Neural cell (in vitro differentiated cells): Measurements from ENCODE around the gene CLTRN. TPM values are rescaled to one million over a fixed set of nuclear protein-coding genes. Genes with fewer than 3 reads are reported as not detected.
A peak's percentile ranks its signal among the peaks of the same experiment; 100 is the strongest.

ENCODE experiments used
- H2AFZ ChIP-seq: fragments of 200-600, 300-800 bp; sonication (generic), shearing (Covaris generic); 2 replicates; pipeline ENCODE4 v1.6.0; 2014; ENCODE audit warnings: low read depth, mild to moderate bottlenecking, antibody characterized with exemption, low read length, moderate library complexity
- H3F3A ChIP-seq: fragments of 200-600 bp; shearing (Covaris generic); 2 replicates; pipeline ENCODE4 v1.6.1; 2016; ENCODE audit warnings: mild to moderate bottlenecking, moderate library complexity, mixed read lengths, antibody characterized with exemption, low read length; ENCODE audit not compliant: insufficient read depth, poor library complexity, severe bottlenecking
- H3K27ac ChIP-seq: fragments of 200-600, 300-800 bp; sonication (generic), shearing (Covaris generic); 2 replicates; pipeline ENCODE4 v1.5.1; 2014; ENCODE audit warnings: mild to moderate bottlenecking, low read length, moderate library complexity
- H3K27me3 ChIP-seq: fragments of 300-800, 200-600 bp; sonication (generic), shearing (Covaris generic); 2 replicates; pipeline ENCODE4 v1.6.0; 2014; ENCODE audit warnings: mild to moderate bottlenecking, low read depth, low read length, moderate library complexity; ENCODE audit not compliant: insufficient read depth
- H3K36me3 ChIP-seq: fragments of 300-800, 200-600 bp; sonication (generic), shearing (Covaris generic); 2 replicates; pipeline ENCODE4 v1.5.1; 2014; ENCODE audit warnings: mild to moderate bottlenecking, antibody characterized with exemption, low read length, moderate library complexity; ENCODE audit not compliant: insufficient read depth
- H3K4me2 ChIP-seq: fragments of 300-800, 200-600 bp; sonication (generic), shearing (Covaris generic); 2 replicates; pipeline ENCODE4 v1.6.0; 2014; ENCODE audit warnings: mild to moderate bottlenecking, low read length
- H3K4me3 ChIP-seq: fragments of 300-800, 200-600 bp; sonication (generic), shearing (Covaris generic); 2 replicates; pipeline ENCODE4 v1.5.1; 2014; ENCODE audit warnings: mild to moderate bottlenecking, low read length, moderate library complexity
- H3K79me2 ChIP-seq: fragments of 200-600 bp; shearing (Covaris generic); replicated peaks from 2 replicates; pipeline ENCODE4 v1.6.0; 2014; ENCODE audit warnings: mild to moderate bottlenecking, low read length, moderate library complexity; ENCODE audit not compliant: insufficient read depth
- H3K9ac ChIP-seq: fragments of 300-800, 200-600 bp; sonication (generic), shearing (Covaris generic); 2 replicates; pipeline ENCODE4 v1.6.1; 2016; ENCODE audit warnings: mild to moderate bottlenecking, low read length, mixed read lengths
- H3K9me2 ChIP-seq: fragments of 200-600 bp; shearing (Covaris generic); 2 replicates; pipeline ENCODE4 v1.6.1; 2016; ENCODE audit warnings: mild to moderate bottlenecking, low read length, mixed read lengths; ENCODE audit not compliant: insufficient read depth
- H3K9me3 ChIP-seq: fragments of 200-600, 300-800 bp; sonication (generic), shearing (Covaris generic); 2 replicates; pipeline ENCODE4 v1.6.1; 2016; ENCODE audit warnings: mild to moderate bottlenecking, mixed run types, low read length, moderate library complexity, mixed read lengths
- H4K20me1 ChIP-seq: fragments of 200-600 bp; shearing (Covaris generic); 2 replicates; pipeline ENCODE4 v1.6.1; 2016; ENCODE audit warnings: mild to moderate bottlenecking, mixed run types; ENCODE audit not compliant: insufficient read depth
- CTCF ChIP-seq: fragments of 450-650 bp; IDR thresholded peaks from 2 replicates; pipeline ENCODE4 v1.5.1; 2014; ENCODE audit warnings: antibody characterized with exemption, mild to moderate bottlenecking, moderate library complexity; ENCODE audit not compliant: poor library complexity, severe bottlenecking
- EP300 ChIP-seq: fragments of 450-650 bp; conservative IDR thresholded peaks from 2 replicates; pipeline ENCODE4 v1.6.1; 2014; ENCODE audit warnings: antibody characterized with exemption, mild to moderate bottlenecking, moderate library complexity; ENCODE audit not compliant: poor library complexity, severe bottlenecking
- EZH2 ChIP-seq: fragments of 200-600, 300-800 bp; shearing (Covaris generic), sonication (generic); IDR thresholded peaks from 2 replicates; pipeline ENCODE4 v1.6.1; 2014; ENCODE audit warnings: antibody characterized with exemption, low read length, borderline replicate concordance, mild to moderate bottlenecking; ENCODE audit not compliant: insufficient read depth, poor library complexity, severe bottlenecking
- MXI1 ChIP-seq: fragments of 450-650 bp; conservative IDR thresholded peaks from 2 replicates; pipeline ENCODE4 v1.6.1; 2014; ENCODE audit warnings: antibody characterized with exemption, mild to moderate bottlenecking; ENCODE audit not compliant: poor library complexity, severe bottlenecking
- POLR2AphosphoS5 ChIP-seq: IDR thresholded peaks from 2 replicates; pipeline ENCODE4 v1.6.1; 2012
- RAD21 ChIP-seq: fragments of 450-650 bp; conservative IDR thresholded peaks from 2 replicates; pipeline ENCODE4 v1.6.1; 2014; ENCODE audit warnings: antibody characterized with exemption, mild to moderate bottlenecking, moderate library complexity
- SMC3 ChIP-seq: fragments of 450-650 bp; conservative IDR thresholded peaks from 2 replicates; pipeline ENCODE4 v1.6.1; 2014; ENCODE audit warnings: antibody characterized with exemption, mild to moderate bottlenecking, moderate library complexity; ENCODE audit not compliant: poor library complexity
- TAF1 ChIP-seq: IDR thresholded peaks from 2 replicates; pipeline ENCODE4 v1.6.1; 2012; ENCODE audit warnings: low read depth
- polyA plus RNA-seq: library from polyadenylated mRNA; depleted of rRNA; stranded (reverse); fragments of >200 nt; gene quantifications from 2 replicates; pipeline ENCODE4 v1.2.3, GENCODE V29; 2014
- TF ChIP-seq, protein P1 (sequence below): IDR thresholded peaks from 2 replicates; pipeline ENCODE4 v1.6.1; 2012; ENCODE audit warnings: borderline replicate concordance

CLTRN gene
- polyA plus RNA-seq, 1 donor from 2014 or later: 2.2 TPM

DNA sequence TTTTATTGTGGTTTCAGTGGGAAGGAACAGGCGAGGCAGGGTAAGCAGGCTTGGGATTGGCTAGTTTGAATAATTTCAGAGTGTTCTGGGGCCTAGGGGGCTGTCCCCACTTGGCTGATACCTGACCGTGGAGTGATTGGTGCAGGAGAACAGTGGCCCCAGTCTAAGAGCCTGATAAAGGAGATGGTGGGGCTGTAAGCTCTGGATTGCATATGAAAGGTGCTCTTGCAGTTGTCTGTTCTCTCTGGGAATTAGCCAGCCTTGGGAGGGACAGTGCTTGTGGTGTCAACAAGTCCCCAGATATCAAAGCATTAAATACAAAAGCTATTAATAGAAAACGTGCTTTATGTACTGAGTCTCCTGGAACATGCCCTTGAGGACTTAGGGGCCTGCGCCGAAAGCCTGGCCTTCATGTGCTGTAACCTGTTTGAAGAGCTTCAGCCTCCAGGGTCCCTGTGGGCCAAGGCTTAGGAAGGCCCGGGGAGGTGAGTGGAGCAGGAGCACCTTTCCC, 30.4 kb upstream of the CLTRN start:
- Histone ChIP-seq H4K20me1 (no peaks in the 10 kb centered on the region), H3K79me2 (no peaks in the 10 kb centered on the region), H3K9me3 (no peaks in the 10 kb centered on the region), H3F3A (no peaks in the 10 kb centered on the region), H3K9me2 (no peaks in the 10 kb centered on the region), H3K27ac (no peak overlapping the region), H3K27me3 (no peaks in the 10 kb centered on the region), H2AFZ (no peak overlapping the region), H3K4me2 (no peak overlapping the region), H3K9ac (no peak overlapping the region), H3K36me3 (no peaks in the 10 kb centered on the region), H3K4me3 (no peak overlapping the region)
- TF ChIP-seq CTCF (no peak), TAF1 (no peak), RAD21 (no peak), EP300 (no peak), EZH2 (no peak), POLR2AphosphoS5 (no peak)

DNA sequence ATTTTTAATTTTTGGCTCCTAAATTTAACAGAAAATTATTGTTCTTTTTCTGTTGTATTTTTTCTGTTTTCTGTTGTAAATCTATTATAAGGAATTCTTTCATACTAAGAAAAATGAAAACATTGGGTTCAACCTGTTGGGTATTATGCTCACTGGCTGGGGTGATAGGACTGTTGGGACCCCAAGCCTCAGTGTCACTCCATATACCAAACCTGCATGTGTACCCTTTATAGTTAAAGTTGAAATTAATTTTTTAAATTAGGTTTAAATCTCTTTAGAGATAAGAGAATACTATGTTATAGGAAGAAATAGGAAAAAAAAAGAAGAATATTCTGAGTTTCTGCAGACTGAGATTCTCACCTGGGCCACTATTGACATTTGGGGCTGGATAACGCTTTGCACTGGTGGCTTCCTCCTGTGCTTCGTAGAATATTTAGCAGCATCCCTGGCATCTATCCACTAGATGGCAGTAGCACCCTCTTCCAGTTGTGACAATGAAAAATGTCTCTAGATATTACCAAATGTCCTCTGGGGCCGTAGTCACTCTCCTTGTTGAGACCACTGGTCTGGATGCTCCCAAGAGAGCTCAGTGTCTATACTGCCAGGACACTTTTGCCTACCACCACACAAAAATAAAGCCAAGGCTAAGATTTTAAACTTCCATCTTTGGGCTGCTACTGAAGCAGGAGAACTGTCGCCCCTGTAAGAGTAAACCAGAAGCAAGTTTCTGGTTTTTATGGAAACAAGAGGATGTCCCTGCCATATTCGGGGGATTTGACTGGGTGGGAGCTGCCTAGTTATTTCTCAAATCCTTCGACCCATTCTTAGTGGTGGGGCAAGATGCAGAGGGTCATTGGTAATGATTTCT, 22.4 kb upstream of the CLTRN start:
- TF ChIP-seq, protein P1, sequence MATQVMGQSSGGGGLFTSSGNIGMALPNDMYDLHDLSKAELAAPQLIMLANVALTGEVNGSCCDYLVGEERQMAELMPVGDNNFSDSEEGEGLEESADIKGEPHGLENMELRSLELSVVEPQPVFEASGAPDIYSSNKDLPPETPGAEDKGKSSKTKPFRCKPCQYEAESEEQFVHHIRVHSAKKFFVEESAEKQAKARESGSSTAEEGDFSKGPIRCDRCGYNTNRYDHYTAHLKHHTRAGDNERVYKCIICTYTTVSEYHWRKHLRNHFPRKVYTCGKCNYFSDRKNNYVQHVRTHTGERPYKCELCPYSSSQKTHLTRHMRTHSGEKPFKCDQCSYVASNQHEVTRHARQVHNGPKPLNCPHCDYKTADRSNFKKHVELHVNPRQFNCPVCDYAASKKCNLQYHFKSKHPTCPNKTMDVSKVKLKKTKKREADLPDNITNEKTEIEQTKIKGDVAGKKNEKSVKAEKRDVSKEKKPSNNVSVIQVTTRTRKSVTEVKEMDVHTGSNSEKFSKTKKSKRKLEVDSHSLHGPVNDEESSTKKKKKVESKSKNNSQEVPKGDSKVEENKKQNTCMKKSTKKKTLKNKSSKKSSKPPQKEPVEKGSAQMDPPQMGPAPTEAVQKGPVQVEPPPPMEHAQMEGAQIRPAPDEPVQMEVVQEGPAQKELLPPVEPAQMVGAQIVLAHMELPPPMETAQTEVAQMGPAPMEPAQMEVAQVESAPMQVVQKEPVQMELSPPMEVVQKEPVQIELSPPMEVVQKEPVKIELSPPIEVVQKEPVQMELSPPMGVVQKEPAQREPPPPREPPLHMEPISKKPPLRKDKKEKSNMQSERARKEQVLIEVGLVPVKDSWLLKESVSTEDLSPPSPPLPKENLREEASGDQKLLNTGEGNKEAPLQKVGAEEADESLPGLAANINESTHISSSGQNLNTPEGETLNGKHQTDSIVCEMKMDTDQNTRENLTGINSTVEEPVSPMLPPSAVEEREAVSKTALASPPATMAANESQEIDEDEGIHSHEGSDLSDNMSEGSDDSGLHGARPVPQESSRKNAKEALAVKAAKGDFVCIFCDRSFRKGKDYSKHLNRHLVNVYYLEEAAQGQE: no peak
- no peak for TF ChIP-seq POLR2AphosphoS5
- TF ChIP-seq SMC3: peak; percentile 70
- no peak for TF ChIP-seq EZH2
- TF ChIP-seq RAD21: peak; percentile 66
- TF ChIP-seq MXI1: no peak
- no peak for TF ChIP-seq EP300
- peak; percentile 76 for TF ChIP-seq CTCF
- no peak for TF ChIP-seq TAF1
- no peaks in the 10 kb centered on the region for H4K20me1 ChIP-seq
- no peaks in the 10 kb centered on the region for H3K9me2 ChIP-seq
- no peaks in the 10 kb centered on the region for H3K79me2 ChIP-seq
- H3K4me3 ChIP-seq: no peak overlapping the region
- no peaks in the 10 kb centered on the region for H3K27me3 ChIP-seq
- no peaks in the 10 kb centered on the region for H3K36me3 ChIP-seq
- no peak overlapping the region for H3K27ac ChIP-seq
- no peaks in the 10 kb centered on the region for H3F3A ChIP-seq
- H3K9me3 ChIP-seq: no peaks in the 10 kb centered on the region
- H2AFZ ChIP-seq: no peak overlapping the region
- H3K9ac ChIP-seq: no peak overlapping the region
- H3K4me2 ChIP-seq: no peak overlapping the region
